NAMALWA (cell line): ENCODE data around the gene PGC.

ENCODE experiments used
- DNase-seq: peaks from one replicate; pipeline ENCODE4 v3.0.0-alpha.2; 2015; ENCODE audit warnings: low spot score

Gene PGC

DNA sequence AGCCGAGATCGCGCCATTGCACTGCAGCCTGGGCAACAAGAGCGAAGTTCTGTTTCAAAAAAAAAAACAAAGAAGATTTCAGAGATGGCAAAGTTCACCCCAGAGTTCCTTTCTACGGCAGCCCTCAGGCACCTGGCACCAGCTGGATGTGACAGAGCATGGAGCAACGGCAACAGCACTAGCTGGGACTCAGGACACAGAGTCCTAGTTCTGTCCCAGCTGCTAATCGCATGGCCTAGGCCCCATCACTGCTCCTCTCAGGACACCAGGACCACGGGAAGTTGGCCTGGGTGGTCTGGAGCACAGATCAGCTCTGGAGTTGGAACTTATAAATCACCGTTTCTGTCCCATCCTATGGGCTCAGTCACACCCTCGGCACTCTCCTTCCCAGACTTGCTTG, 1.1 kb downstream of the PGC start:
- no peak for DNase-seq

DNA sequence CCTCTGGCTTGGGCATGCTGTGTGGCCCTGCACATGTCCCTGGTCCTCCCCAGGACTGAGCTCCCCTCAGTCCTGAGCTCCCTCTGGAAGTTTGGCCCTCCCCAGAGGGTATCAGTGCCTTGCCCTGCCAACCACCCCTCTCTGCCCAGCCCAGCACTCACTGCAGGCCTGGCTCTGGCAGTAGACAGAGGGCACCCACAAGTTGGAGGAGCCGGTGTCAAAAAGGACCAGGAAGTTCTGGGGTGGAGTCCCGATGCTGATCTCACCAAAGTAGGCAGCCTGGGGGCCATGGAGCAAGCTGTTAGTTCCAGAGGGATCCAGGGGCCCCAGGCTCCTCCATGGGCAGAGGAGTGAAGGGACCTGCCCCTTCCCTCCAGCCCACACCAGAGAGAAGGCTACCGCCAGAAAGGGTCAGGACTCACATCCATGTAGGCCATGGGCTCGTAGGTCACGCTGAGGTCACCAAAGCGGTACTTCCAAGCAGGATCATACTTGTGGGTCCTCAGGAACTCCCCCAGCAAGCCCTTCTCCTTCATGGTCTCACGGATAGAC, 2.9 kb downstream of the PGC start:
- no peak for DNase-seq

DNA sequence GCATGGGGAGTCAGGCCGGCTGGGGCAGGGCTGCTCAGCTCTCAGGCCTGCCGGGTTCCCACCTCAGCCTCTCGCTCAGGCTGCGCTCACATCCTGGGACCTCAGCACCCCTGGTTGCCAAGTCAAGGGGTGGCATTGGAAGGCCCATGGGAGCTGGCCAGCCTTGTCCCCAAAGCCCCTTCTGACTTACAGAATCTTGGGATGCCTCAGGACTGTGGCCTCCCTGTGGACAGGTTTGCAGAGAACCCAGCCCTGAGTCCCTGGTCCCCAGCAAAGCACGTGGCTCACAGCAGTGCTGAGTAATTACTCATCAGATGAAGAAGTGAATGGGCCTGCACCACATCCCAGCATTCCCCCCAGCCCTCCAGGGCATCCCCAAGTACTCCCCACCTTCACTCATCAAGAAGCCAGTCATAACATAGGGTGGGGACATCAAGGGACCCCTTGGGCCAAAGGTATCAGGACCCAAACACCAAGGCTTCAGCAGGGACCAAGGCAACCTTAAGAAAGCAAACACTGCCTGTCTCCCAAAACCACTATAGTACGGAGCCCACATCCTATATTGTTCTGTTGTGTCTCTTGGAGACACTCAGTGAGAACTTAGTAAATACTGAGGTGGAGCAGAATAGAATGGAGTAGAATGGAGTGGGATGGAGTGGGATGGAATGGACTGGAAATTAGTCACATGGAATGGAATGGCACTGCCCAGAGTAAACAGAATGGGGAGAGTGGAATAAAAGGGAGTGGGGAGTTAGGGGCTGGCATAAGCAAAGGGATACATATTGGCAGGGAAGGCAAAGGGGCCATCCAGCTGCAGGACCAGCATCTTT, 3.6 kb downstream of the PGC start:
- DNase-seq: no peak

DNA sequence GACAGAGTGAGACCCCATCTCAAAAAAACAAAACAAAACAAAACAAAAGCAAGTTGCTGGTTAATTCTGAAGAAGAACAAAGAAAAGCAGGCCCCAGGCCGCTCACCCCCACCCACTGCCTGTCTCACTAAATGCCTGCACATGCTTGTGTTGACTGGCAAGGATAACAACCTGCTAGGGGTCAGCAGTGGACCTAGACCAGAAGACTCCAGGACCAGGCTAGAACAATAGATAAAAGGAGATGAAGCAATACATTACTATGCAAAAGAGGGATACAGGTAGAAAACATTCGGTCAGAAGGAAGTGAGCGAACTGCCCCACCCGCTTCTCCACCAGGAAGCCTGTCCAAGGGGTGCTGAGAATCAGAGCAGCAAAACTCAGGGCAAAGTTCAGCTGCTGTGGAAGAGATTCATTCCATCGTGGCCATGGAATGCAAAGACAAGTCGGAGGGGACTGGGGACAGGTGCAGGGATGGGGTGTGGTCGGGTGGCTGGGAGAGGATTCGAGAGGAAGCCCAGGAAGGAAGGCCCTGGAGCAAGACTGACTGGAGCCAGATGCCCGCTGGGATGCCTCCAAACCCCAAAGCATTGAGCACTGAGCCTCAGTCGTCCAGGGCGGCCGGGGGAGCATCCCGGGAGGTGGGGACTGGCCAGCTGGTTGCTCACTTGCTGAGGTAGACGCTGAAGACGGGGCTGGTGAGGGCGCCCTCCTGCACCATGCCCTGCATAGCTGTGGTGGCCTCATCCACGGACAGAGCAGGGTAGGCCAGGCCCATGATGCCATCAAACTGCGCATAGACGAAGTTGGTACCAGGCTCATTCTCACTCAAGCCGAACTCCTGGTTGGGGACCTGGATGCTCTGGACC, 5.3 kb downstream of the PGC start:
- no peak for DNase-seq

DNA sequence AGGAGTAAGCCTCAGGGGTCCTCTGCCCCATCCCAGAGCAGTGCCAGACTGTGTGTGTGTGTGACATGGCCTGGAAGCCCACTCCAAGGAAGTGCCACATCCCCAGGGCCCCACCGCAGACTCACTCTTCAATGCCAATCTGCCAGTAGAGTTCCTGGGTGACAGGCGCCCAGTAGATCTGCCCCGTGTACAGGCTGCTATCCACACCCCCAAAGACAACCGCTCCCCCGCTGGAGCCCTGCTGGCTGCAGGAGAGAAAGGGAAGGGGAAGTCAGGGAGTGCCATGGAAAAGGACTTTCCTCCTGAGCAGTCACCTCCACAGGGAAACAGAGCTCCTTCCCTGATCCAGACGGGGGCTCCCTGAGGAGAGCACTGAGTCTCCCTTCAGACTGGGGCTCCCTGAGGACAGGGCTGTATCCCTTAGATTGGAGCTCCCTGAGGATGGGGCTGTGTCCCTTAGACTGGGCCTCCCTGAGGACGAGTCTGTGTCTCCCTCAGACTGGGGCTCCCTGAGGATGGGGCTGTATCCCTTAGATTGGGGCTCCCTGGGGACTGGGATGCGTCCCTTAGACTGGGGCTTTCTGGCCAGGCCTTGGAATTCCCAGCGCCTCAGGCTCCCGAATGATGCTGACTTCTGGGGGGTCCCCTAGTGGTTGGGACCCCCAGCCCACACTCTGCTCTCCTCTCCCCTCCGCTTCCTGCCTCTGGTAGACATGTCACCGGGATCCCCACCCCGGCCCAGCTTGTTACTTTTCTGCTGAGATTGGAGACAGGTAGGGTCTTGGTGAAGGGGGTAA, 6.6 kb downstream of the PGC start:
- DNase-seq: no peak

DNA sequence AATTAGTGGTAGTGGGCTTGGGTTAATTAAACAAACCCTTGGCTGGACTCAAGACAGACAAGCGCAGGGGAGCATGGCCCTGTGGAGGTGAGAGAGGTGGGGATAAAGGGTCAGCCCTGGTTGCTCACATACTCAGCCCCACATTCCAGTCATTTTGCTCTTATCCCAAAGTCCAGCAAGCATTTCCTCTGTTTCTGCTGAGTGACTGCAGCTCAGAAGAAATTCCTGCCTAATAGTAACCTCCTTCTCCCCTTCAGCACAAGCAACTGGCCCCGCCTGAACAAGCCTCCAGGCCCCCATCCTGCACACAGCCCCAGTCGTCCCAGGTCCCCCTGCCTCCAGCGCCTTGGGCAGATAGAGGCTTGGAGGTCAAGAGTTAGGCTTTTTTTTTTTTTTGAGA, 8.2 kb downstream of the PGC start:
- DNase-seq: no peak

DNA sequence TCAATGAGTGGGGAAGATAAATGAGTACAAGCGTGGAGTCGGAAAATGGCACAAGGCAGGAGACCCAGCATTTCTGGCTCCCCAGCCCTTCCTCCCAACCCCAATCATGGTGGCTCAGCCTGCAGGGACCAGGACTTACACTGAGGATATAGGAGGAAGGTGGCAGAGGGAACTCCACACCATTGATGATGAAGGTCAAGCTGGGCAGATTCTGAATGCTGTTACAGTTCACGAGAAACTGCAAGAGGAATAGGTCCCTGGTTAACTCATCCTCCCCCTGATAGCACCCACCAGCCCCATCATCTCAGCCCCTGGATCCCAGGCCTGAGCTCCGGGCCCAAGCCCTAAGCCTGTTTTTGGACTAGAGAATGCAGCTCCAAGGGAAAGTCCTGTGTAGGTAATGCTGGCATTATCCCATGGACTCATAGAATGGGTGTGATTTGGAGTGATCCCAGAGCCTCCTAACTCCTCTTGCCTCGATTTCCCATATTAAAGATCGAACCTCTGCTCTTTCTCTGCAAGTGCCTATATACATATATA, 9.5 kb downstream of the PGC start:
- DNase-seq: no peak

DNA sequence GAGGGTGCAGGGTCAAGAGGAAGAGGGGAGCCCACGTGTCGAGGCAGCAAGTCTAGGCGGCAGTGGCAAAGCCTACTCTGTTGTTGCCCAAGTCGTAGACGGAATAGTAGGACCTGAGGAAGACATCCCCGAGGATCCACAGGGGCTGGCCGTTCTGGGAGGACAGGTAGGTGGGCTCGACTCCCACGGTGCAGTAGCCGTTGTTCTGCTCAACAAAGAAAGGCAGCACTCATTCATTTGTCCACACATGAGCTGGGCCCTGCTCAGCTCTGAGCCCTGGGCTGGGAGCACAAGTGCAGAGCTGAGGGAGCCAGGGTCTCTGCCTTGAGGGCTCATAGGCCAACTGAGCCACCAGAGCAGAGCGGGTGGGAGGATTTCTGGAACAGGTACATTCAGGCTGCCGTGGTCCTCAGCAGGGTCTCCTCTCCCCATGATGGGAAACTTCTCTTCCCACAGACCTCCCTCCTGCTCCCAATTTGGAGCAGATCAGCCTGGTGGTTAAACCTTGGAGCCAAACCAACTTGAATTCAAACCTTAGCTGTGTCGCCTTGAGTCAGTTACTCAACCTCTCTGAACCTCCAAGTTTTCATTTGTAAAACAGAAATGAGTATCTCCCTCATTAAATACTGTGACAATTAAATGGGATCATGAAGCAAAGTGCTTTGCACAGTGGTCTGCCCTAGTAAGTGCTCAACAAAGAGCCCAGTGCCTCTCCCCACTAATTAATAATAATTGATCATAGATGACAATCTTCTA, 10.2 kb downstream of the PGC start:
- DNase-seq: no peak

DNA sequence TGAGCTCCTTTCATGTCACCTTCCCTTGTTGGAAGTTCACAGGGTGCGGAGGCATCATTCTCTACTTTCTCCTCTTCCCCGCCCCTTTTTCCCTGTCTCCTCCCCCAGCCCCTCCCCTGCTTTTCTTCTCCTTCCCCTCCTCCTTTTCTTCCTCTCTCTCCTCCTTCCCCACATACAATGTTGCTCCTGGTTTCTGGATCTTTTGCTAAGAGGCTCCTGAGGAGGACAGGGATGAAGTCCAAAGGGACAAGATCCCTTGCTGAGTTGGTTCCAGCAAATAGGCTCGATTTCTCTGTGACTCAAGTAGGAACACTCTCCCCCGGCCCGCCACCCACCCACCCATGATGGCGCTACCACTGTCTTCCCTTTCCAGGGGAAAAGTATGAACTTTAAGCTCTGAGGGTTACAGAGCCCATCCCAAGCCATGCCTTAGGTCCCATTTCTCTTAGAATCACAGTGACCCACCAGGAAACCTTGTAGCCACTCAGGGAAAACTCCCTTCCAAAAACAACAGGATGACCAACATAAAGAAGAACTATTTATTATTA, 10.9 kb downstream of the PGC start:
- no peak for DNase-seq

DNA sequence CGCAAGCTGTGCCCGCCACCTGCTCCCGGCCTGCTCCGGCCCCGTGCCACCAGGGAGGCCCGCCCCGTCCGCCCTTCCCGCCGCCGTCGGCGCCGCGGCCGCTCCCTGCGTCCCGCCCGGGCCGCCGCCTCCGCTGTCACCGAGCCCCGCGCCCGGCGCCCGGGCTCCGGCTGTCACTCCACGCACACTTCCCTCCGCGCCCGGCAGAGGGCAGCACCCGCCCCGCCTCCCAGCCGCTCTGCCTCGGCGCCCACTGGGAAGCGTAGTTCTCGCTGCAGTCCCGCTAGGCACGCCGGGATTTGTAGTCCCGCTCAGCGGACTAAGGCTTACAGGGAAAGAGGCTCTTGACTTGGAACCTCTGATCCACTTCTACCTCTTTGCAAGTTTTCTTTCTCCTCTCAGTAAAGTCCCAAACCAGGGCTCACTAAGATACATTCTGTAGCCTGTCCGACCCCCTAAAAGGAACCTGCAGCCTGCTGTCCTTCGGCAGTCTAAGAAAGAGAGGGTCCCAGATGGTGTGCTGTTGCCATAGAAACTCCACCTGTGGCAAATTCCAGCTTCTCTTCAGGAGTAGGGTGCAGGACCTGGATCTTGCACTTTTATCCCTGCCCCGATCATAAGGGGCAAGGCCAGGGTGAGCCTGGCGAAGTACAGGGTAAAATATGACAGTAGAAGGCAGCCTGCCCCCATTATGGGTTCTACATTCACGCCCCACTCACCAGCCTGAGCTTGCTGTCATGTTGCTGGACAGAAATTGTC, 11.6 kb downstream of the PGC start, which contains the start of gene TFEB:
TFEB (minus strand) TSS at position 182 of the 759 bp plus-strand sequence. CDS start 44,395 bp downstream, outside the sequence.
- DNase-seq: peak; percentile 94

DNA sequence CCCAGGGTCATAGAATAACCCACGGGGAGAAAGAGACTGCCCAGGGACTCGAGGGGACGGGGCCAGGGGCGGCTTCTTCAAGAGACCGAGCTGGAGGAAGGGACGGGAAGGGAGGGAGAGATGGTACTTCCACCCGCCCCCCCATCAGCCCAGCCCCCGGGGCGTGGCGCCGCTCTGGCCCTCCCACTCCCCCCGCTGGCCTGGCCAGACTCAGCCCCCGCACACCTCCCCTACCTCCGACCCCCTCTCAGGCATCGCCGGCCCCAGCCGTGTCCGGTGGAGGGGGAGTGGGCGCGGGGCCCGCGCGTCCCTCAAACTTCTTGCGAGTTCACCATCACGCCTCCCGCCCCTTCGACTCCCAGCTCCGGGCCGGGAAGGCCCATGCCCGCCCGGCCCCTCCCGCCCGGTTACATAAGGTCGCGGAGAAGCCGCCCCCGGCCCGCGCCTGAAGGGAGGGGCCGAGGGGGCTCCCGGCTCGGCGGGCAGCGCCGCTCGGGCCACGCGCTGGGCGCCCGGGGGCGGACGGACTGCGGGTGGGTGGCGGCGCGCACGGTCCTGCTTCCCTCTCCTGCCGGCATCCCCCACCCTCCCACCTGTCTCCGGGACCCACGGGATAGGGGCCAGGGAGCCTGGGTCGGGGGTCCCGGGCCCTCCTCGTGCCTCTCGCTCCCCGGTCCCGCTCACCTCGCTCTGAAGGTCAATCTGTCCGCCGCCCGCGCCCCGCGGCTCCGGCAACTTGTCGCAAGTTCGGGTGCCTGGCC, 12.4 kb downstream of the PGC start:
- DNase-seq: peak; percentile 83

DNA sequence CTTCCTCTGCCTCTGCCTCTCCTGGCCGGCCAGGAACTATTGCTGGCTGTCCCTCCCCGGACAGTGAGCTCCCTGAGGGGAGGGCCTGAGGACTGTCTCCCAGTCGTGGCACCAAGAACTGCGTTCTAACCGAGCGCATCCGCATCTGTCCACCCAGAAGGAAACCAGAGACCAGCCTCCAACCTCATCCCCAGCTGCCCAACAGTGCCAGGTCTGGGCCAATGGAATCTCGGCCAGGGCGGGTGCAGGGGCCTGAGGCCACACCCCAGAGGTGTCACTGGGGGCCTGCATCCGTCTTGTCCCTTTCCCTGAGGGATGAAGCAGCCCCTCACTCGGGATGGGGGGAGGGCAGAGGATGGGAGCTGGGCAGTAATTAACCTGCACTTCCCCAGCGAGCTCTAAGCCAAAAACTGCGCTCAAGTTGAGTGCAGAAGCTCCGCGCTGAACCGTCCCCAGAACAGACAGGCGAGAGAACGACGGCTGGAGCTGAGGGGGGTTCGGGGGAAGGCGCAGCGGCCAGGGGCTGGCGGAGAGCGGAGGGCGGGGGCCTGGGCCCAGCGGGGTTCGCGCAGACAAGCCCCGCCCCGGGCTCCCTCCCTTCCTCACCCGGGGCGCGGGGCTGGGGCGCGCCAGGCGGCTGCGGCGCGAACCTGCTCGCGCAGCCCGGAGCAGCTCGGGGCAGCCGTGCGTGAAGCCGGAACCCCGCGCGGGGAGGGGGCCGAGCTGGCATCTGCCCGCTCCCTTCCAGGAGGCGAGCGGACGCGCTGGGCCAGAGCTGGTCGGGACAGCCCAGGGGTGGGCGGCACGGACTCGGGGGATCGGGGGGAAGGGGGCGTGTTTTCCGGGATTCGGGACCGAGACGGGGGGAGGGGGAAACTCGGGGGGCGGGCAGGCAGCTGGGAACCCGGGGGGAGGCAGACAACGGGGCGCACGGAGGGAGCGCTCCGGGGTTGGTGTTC, 13.2 kb downstream of the PGC start:
- peak; percentile 93 for DNase-seq

DNA sequence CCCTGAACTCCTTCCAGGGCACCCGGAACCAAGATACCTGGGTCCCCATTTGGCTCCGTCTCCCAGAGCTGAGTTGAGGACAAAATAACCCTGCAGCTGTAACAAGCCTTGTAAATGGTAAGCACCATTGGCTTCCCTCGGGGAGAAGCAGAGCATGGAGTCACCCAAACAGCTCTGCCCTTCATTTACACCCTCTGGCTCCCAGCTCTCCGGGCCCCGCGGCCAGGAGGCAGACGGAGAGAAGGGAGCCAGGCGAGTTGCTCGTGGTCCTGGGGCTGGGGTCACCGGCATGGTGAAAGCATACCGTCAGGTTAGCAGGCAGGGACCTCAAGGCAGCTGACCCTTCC, 13.9 kb downstream of the PGC start:
- peak; percentile 75 for DNase-seq

DNA sequence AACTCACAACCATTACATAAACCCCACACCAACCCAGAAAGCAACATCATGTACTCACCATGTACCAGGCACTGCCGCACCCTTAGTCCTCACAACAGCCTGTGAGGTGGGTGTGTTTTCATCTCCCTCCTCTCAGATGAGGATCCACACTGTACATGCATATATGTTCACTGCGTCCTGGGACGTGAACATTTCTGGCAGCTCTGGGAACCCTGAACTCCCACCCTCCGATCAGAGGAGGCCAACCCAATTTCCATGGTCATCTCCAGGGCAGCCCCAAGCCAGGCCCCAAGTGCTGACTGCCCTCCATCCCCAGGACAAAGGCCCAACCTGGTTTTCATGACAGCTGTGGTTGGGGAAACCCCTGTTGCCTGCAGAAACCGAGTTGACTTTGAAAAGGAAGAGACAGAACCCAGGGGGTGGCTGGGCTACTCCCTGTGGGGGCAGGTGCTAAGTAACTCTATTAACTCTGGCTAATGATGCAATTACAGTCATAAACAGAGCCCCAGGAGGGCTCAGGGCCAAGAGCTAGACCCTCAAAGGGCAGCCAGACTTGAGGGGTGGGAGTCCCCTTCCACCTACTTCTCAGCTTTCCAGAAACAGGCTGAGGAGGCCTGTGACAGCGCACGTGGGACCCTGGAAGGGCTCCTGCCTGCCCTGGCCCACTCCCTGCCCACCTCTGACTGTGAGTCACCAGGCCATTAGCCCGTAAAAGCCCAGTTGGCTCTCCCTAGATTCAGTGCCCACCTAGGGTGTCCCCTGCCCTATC, 14.4 kb downstream of the PGC start:
- peak; percentile 92 for DNase-seq

DNA sequence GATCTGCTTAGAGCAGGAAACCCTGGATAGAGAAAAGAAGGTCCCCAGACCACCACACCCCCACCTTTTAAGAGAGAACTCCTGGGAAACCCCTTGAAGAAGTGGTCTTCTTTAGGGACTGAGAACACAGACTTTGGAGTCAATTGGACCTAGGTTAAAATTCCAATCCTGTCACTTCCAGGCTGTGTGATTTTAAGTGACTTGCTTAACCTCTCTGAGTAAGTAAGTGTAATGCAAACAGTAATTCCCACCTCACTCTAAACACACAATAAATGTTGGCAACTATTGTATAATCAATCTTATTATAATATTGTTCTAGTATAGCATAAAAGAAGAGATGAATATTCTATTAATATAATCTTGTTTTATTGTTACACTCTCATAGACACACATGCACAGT, 15.0 kb downstream of the PGC start:
- no peak for DNase-seq

DNA sequence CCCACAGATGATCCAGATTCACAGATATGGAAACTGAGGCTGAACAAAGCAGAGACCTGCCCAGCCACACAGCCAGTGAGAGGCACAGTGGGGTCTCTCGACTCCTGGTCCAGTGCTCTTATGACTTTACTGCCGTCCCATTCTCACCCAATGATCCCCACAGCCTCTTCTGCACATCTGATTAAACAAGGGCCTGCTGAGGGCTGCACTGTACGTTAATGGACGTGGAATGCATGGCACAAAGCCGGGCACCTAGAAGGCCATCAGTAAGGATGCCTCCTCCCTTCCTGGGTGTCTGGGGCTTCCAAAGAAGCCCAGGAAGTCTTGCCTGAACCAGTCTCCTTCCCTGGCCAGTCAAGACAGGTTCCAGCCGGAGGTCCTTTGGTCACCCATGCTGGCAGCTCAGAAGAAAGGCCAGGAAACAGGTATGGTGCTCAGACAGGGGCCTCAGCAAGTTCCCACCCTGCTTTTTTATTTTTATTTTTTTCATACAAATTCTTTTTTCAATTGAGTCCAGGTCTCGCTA, 15.6 kb downstream of the PGC start:
- DNase-seq: no peak
